NCI-H2171 (cell line): ENCODE data around the gene GORASP1.

Source experiments
- DNase-seq: peaks from one replicate; lab custom pipeline; 2025; lab: John Stamatoyannopoulos, UW

The GORASP1 gene

GRCh38 chr3:39141171-39141995 is 34.0 kb upstream of the GORASP1 start:
- DNase-seq = no peak

- no peak for DNase-seq
Measured at GRCh38 chr3:39140341-39140971, 33.0 kb upstream of the GORASP1 start.

- DNase-seq = no peak
Measured at GRCh38 chr3:39139442-39139841, 32.0 kb upstream of the GORASP1 start.

- DNase-seq = no peak
Measured at GRCh38 chr3:39138804-39139415, 31.5 kb upstream of the GORASP1 start.

GRCh38 chr3:39137991-39138803 is 30.8 kb upstream of the GORASP1 start:
- no peak for DNase-seq

GRCh38 chr3:39137435-39137936 is 30.1 kb upstream of the GORASP1 start:
- DNase-seq = no peak

GRCh38 chr3:39136533-39137434 is 29.4 kb upstream of the GORASP1 start:
- DNase-seq = no peak

- no peak for DNase-seq
Measured at GRCh38 chr3:39135170-39135805, 27.9 kb upstream of the GORASP1 start.

- DNase-seq = no peak
Measured at GRCh38 chr3:39134305-39134704, 26.9 kb upstream of the GORASP1 start.

- no peak for DNase-seq
Measured at GRCh38 chr3:39133822-39134221, 26.4 kb upstream of the GORASP1 start.

- no peak for DNase-seq
Measured at GRCh38 chr3:39133093-39133490, 25.7 kb upstream of the GORASP1 start.

- DNase-seq = no peak
Measured at GRCh38 chr3:39132096-39133092, 25.0 kb upstream of the GORASP1 start.

- DNase-seq = no peak
Measured at GRCh38 chr3:39130693-39131265, 23.4 kb upstream of the GORASP1 start.

GRCh38 chr3:39130026-39130425 is 22.6 kb upstream of the GORASP1 start:
- DNase-seq = no peak

GRCh38 chr3:39128951-39129350 is 21.5 kb upstream of the GORASP1 start:
- no peak for DNase-seq

- DNase-seq = no peak
Measured at GRCh38 chr3:39127908-39128304, 20.5 kb upstream of the GORASP1 start.

GRCh38 chr3:39127269-39127907 is 20.0 kb upstream of the GORASP1 start:
- DNase-seq = no peak

GRCh38 chr3:39126532-39127071 is 19.2 kb upstream of the GORASP1 start:
- DNase-seq = no peak
